A549 treated with CORT108297 at 1 μM for 4 hours (cell line): Measurements from ENCODE around the gene PRR14. TPM values are rescaled to one million over a fixed set of nuclear protein-coding genes. Genes with fewer than 3 reads are reported as not detected.

Experiments used
- total RNA-seq: library from RNA; stranded (reverse); fragments of 200-300 nt; extraction: Qiagen RNA extraction; gene quantifications from 5 replicates; pipeline ENCODE4 v1.2.3, GENCODE V29; 2022

PRR14 gene
- 20.2 to 28.8 TPM (median 25.3 TPM) in 5 replicates for total RNA-seq

GRCh38 chr16:30650369-30651123 lies at the start of gene PRR14:
TSS of gene PRR14 (plus strand) at chr16:30650960. CDS start at chr16:30651646, 686 bp downstream.

DNA sequence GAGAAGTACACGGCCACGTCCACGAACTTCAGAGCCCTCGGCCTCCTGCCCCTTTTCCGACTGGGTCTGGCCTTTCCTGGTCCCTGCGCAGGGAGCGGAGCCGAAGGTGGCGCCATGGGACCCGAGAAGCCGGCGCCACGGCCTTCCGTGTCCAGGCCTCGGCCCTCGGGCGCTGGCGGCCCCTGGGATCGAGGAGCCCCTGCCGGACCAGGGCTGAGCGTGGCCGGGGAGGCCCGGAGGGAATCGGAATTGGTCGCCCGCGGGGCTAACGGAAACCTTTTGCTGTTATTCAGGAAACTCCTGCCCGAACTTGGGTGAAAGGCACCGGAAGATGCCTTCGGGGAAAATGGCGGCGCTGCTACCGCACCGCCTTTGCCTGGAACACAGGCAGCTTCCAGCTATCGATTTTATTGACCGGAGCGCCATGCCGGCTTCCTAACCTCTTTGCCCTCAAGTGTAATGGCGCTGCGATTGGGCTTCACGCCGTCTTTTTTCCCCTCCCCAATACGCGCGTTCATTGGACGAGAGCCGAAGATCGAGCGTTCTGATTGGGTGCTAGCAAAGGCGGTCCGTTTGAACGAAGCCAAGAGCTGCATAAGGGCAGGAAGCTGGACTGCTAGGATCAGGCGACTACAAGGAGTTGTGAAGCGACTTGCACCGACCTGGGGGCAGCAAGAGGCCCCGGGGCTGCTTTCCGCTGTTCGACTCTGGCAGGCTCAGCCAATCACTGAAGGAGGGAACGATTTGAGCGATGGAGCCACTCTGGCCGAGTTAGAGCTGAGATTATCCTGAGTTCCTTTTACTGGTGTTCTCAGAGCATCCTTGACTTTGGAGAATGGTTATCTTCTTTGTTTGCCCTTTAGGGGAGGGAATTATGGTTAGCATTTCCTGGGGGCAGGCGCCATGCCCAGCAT lies 40.6 kb upstream of the PRR14 start, which contains the start of gene ZNF689:
TSS of gene ZNF689 (minus strand) at position 464 of the 914 bp plus-strand sequence. CDS start at position 116, 348 bp downstream.

GRCh38 chr16:30657866-30658730 lies 7.3 kb downstream of the PRR14 start, which contains the start of gene FBRS:
TSS of gene FBRS (plus strand) at chr16:30658431. CDS start at chr16:30659519, 1,088 bp downstream.

DNA sequence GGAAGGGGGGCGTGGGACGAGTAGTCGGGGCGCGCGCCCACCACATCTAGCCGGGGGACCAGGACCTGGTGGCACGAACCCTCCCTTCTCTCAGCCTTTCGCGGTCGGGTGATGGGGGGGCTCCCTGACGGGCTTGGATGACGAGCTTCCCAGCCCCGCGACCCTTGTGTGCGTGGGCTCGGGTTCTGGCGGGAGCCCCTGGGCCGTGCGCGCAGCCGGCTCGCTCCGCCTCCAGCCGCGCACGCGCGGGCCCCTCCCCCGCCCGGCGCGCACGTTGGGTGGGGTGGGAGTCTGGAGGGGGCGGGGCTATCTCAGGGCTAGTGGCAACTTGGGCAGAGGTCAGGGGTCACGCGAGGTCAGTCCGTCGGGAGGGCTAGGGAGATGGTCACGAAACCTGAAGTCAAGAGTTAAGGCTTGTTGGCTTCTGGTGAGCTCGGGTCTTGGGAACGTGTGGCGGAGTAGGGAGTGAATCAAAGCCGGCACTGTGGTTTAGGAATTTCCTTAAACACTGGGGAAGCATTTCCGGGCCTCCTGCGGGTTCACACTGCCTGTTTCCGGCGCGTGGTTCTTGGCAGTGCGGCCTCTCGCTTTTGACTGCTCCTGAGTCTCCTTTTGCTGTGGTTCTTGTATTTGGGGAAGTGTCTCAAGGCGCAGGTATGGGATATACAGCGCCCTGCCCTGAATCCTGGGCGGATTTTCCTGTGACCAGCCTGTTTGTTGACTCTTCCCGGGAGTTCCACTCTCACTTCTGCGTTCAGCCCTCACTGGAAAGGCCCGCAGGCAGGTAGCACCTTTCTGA lies 48.3 kb downstream of the PRR14 start, which contains the start of gene SRCAP:
TSS of gene SRCAP (plus strand) at position 356 of the 799 bp plus-strand sequence. CDS start 1,654 bp downstream, outside the sequence.

Other genes starting within 250 kb of the PRR14 start
- gene ZNF771, start 243.4 kb upstream of the PRR14 start, total RNA-seq: 3.0 to 6.8 TPM (median 5.5 TPM) in 5 replicates
- 103 to 143 TPM (median 138 TPM) in 5 replicates for gene DCTPP1, start 220.9 kb upstream of the PRR14 start, total RNA-seq
- 48.6 to 54.5 TPM (median 51.1 TPM) in 5 replicates for gene SEPHS2, start 205.1 kb upstream of the PRR14 start, total RNA-seq
- 0.06 to 0.17 TPM (median 0.13 TPM) in 5 replicates for gene ITGAL, start 178.2 kb upstream of the PRR14 start, total RNA-seq
- 37.2 to 50.3 TPM (median 46.5 TPM) in 5 replicates for gene ZNF768, start 124.4 kb upstream of the PRR14 start, total RNA-seq
- 3.8 to 4.6 TPM (median 4.5 TPM) in 5 replicates for gene ZNF747, start 116.1 kb upstream of the PRR14 start, total RNA-seq
- 4.5 to 6.9 TPM (median 6.6 TPM) in 5 replicates for gene ZNF764, start 92.6 kb upstream of the PRR14 start, total RNA-seq
- gene ZNF688, start 79.2 kb upstream of the PRR14 start, total RNA-seq: 4.8 to 8.1 TPM (median 7.8 TPM) in 5 replicates
- gene ZNF785, start 65.3 kb upstream of the PRR14 start, total RNA-seq: not detected in 5 replicates
- 7.6 to 9.2 TPM (median 8.1 TPM) in 5 replicates for gene ZNF689, start 40.6 kb upstream of the PRR14 start, total RNA-seq
- gene FBRS, start 7.5 kb downstream of the PRR14 start, total RNA-seq: 31.5 to 45.5 TPM (median 44.8 TPM) in 5 replicates
- 11.0 to 30.6 TPM (median 25.8 TPM) in 5 replicates for gene SRCAP, start 48.2 kb downstream of the PRR14 start, total RNA-seq
- 17.9 to 26.3 TPM (median 23.3 TPM) in 5 replicates for gene PHKG2, start 97.5 kb downstream of the PRR14 start, total RNA-seq
- 4.4 to 9.9 TPM (median 9.0 TPM) in 5 replicates for gene CFAP119, start 111.1 kb downstream of the PRR14 start, total RNA-seq
- 74.1 to 90.1 TPM (median 87.1 TPM) in 5 replicates for gene RNF40, start 111.4 kb downstream of the PRR14 start, total RNA-seq
- 15.1 to 17.9 TPM (median 16.2 TPM) in 5 replicates for gene ZNF629, start 136.2 kb downstream of the PRR14 start, total RNA-seq
- 24.4 to 39.0 TPM (median 37.0 TPM) in 5 replicates for gene BCL7C, start 243.1 kb downstream of the PRR14 start, total RNA-seq
- gene CTF1, start 245.7 kb downstream of the PRR14 start, total RNA-seq: 0.09 to 0.18 TPM (median 0.13 TPM) in 5 replicates